OCI-LY7 (cell line): Measurements from ENCODE around the gene HSD17B3.

Experiments used
- EZH2phosphoT487 ChIP-seq: fragments of 200-600 bp; sonication (generic); IDR thresholded peaks from 2 replicates; pipeline ENCODE4 v1.6.1; 2018; ENCODE audit warnings: low read depth, borderline replicate concordance, mild to moderate bottlenecking, mixed run types, antibody characterized with exemption, low read length, moderate library complexity, mixed read lengths
- TF ChIP-seq, protein P1 (sequence below): fragments of 200-600 bp; sonication (generic); conservative IDR thresholded peaks from 2 replicates; pipeline ENCODE4 v1.5.1; 2014; ENCODE audit warnings: mild to moderate bottlenecking, antibody characterized with exemption, low read length, moderate library complexity, mixed read lengths

GRCh38 chr9:96249746-96250145 is 52.2 kb downstream of the HSD17B3 start:
- TF ChIP-seq, protein P1, sequence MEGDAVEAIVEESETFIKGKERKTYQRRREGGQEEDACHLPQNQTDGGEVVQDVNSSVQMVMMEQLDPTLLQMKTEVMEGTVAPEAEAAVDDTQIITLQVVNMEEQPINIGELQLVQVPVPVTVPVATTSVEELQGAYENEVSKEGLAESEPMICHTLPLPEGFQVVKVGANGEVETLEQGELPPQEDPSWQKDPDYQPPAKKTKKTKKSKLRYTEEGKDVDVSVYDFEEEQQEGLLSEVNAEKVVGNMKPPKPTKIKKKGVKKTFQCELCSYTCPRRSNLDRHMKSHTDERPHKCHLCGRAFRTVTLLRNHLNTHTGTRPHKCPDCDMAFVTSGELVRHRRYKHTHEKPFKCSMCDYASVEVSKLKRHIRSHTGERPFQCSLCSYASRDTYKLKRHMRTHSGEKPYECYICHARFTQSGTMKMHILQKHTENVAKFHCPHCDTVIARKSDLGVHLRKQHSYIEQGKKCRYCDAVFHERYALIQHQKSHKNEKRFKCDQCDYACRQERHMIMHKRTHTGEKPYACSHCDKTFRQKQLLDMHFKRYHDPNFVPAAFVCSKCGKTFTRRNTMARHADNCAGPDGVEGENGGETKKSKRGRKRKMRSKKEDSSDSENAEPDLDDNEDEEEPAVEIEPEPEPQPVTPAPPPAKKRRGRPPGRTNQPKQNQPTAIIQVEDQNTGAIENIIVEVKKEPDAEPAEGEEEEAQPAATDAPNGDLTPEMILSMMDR, result no peak
- TF ChIP-seq EZH2phosphoT487, result no peak
